H9 (cell line): ENCODE results near the gene SPOCK3. TPM values are rescaled to one million over a fixed set of nuclear protein-coding genes. Genes with fewer than 3 reads are reported as not detected.
A peak's percentile ranks its signal among the peaks of the same experiment; 100 is the strongest.

ENCODE experiments used
- DNase-seq: peaks from one replicate; pipeline ENCODE4 v3.0.0-alpha.2; 2017
- H2AFZ ChIP-seq: one replicate; pipeline ENCODE4 v1.6.1; 2013; ENCODE audit warnings: mild to moderate bottlenecking, low read length, control low read depth, moderate library complexity
- H2AK5ac ChIP-seq: 2 replicates; pipeline ENCODE4 v1.6.1; 2013; ENCODE audit warnings: low read length, control low read depth, mixed read lengths; ENCODE audit not compliant: insufficient read length
- H2BK120ac ChIP-seq: one replicate; pipeline ENCODE4 v1.6.1; 2013; ENCODE audit warnings: low read depth, mild to moderate bottlenecking, low read length, control low read depth, inconsistent platforms; ENCODE audit not compliant: poor library complexity, severe bottlenecking
- H2BK12ac ChIP-seq: 2 replicates; pipeline ENCODE4 v1.6.1; 2013; ENCODE audit warnings: low read length, control low read depth, mixed read lengths, low read depth; ENCODE audit not compliant: insufficient read length
- H2BK15ac ChIP-seq: 2 replicates; pipeline ENCODE4 v1.6.1; 2013; ENCODE audit warnings: low read depth, low read length, control low read depth
- H2BK20ac ChIP-seq: one replicate; pipeline ENCODE4 v1.6.1; 2013; ENCODE audit warnings: low read depth, mild to moderate bottlenecking, low read length, control low read depth, inconsistent platforms; ENCODE audit not compliant: poor library complexity, severe bottlenecking
- H2BK5ac ChIP-seq: 2 replicates; pipeline ENCODE4 v1.6.1; 2013; ENCODE audit warnings: low read length, control low read depth, mixed read lengths; ENCODE audit not compliant: insufficient read length
- H3K14ac ChIP-seq: 2 replicates; pipeline ENCODE4 v1.6.1; 2013; ENCODE audit warnings: low read length, control low read depth; ENCODE audit not compliant: insufficient read depth
- H3K18ac ChIP-seq: 2 replicates; pipeline ENCODE4 v1.6.1; 2013; ENCODE audit warnings: low read depth, mild to moderate bottlenecking, mixed read lengths, low read length, control low read depth; ENCODE audit not compliant: insufficient read length
- H3K23ac ChIP-seq: 2 replicates; pipeline ENCODE4 v1.6.1; 2013; ENCODE audit warnings: low read length, control low read depth, mixed read lengths, low read depth; ENCODE audit not compliant: insufficient read length
- H3K23me2 ChIP-seq: 2 replicates; pipeline ENCODE4 v1.6.1; 2013; ENCODE audit warnings: low read depth, mild to moderate bottlenecking, mixed read lengths, low read length, control low read depth; ENCODE audit not compliant: insufficient read length, poor library complexity, severe bottlenecking
- H3K27ac ChIP-seq: 2 replicates; pipeline ENCODE4 v1.5.1; 2013; ENCODE audit warnings: low read length, control low read depth, mixed read lengths, low read depth; ENCODE audit not compliant: insufficient read length
- H3K27me3 ChIP-seq: 2 replicates; pipeline ENCODE4 v1.6.1; 2013; ENCODE audit warnings: low read length, control low read depth, inconsistent platforms; ENCODE audit not compliant: insufficient read depth
- H3K4ac ChIP-seq: 2 replicates; pipeline ENCODE4 v1.6.1; 2013; ENCODE audit warnings: low read depth, mild to moderate bottlenecking, control low read depth, inconsistent platforms, low read length, moderate library complexity
- H3K4me1 ChIP-seq: 2 replicates; pipeline ENCODE4 v1.6.1; 2013; ENCODE audit warnings: low read length, control low read depth, inconsistent platforms; ENCODE audit not compliant: insufficient read depth
- H3K4me2 ChIP-seq: 2 replicates; pipeline ENCODE4 v1.6.1; 2013; ENCODE audit warnings: low read length, control low read depth, mixed read lengths; ENCODE audit not compliant: insufficient read length, insufficient read depth
- H3K56ac ChIP-seq: 2 replicates; pipeline ENCODE4 v1.6.1; 2013; ENCODE audit warnings: low read depth, mild to moderate bottlenecking, mixed read lengths, low read length, control low read depth; ENCODE audit not compliant: insufficient read length
- H3K79me1 ChIP-seq: 2 replicates; pipeline ENCODE4 v1.6.1; 2013; ENCODE audit warnings: low read depth, mild to moderate bottlenecking, moderate library complexity, low read length, control low read depth, inconsistent platforms; ENCODE audit not compliant: insufficient read depth, poor library complexity, severe bottlenecking
- H3K79me2 ChIP-seq: 2 replicates; pipeline ENCODE4 v1.6.1; 2013; ENCODE audit warnings: low read length, control low read depth, inconsistent platforms; ENCODE audit not compliant: insufficient read depth
- H3K9ac ChIP-seq: 2 replicates; pipeline ENCODE4 v1.6.1; 2013; ENCODE audit warnings: low read length, control low read depth, mixed read lengths; ENCODE audit not compliant: insufficient read length; ENCODE audit errors: extremely low read depth
- H3K9me3 ChIP-seq: one replicate; pipeline ENCODE4 v1.6.1; 2013; ENCODE audit warnings: low read depth, low read length, inconsistent platforms; ENCODE audit not compliant: control insufficient read depth
- H3T11ph ChIP-seq: one replicate; pipeline ENCODE4 v1.6.1; 2013; ENCODE audit warnings: mild to moderate bottlenecking, low read length, control low read depth, inconsistent platforms
- H4K20me1 ChIP-seq: one replicate; pipeline ENCODE4 v1.6.1; 2013; ENCODE audit not compliant: control insufficient read depth, insufficient read length, insufficient read depth
- H4K5ac ChIP-seq: 2 replicates; pipeline ENCODE4 v1.6.1; 2013; ENCODE audit warnings: low read depth, mild to moderate bottlenecking, mixed read lengths, low read length, control low read depth; ENCODE audit not compliant: insufficient read length
- H4K8ac ChIP-seq: replicated peaks from 2 replicates; pipeline ENCODE4 v1.6.1; 2013; ENCODE audit warnings: low read length, control low read depth, mixed read lengths, low read depth; ENCODE audit not compliant: insufficient read length
- H4K91ac ChIP-seq: 2 replicates; pipeline ENCODE4 v1.6.1; 2013; ENCODE audit warnings: low read depth, mild to moderate bottlenecking, moderate library complexity, mixed read lengths, low read length, control low read depth; ENCODE audit not compliant: insufficient read length
- H3K27ac Mint-ChIP-seq, 3 experiments: 2 replicates in 2 of 3; 3 replicates in 1 of 3; pipeline ENCODE4 v1.8.0; 2020 to 2021; ENCODE audit warnings: mixed read lengths in 3 of 3, mild to moderate bottlenecking in 1 of 3, moderate library complexity in 1 of 3
- H3K27me3 Mint-ChIP-seq: 2 replicates; pipeline ENCODE4 v1.8.0; 2021; ENCODE audit warnings: low read depth, mild to moderate bottlenecking, moderate library complexity, mixed read lengths
- H3K36me3 Mint-ChIP-seq, 3 experiments: 2 replicates in 2 of 3; 3 replicates in 1 of 3; pipeline ENCODE4 v1.8.0; 2020 to 2021; ENCODE audit warnings: low read depth in 3 of 3, mixed read lengths in 3 of 3; ENCODE audit not compliant: insufficient read depth in 1 of 3
- H3K4me1 Mint-ChIP-seq, 2 experiments: 2 replicates each; pipeline ENCODE4 v1.8.0; 2020; ENCODE audit warnings: mixed read lengths in 2 of 2
- H3K4me3 Mint-ChIP-seq, 2 experiments: 2 replicates in 1 of 2; 3 replicates in 1 of 2; pipeline ENCODE4 v1.8.0; 2020 to 2021; ENCODE audit warnings: mild to moderate bottlenecking in 2 of 2, mixed read lengths in 2 of 2, moderate library complexity in 1 of 2
- H3K9me3 Mint-ChIP-seq, 2 experiments: 2 replicates in 1 of 2; 3 replicates in 1 of 2; pipeline ENCODE4 v1.8.0; 2020; ENCODE audit warnings: mild to moderate bottlenecking in 2 of 2, mixed read lengths in 2 of 2, moderate library complexity in 1 of 2
- CTCF ChIP-seq: fragments of 200-600 bp; sonication (generic); conservative IDR thresholded peaks from 3 replicates; pipeline ENCODE4 v1.8.0; 2021; ENCODE audit warnings: antibody characterized with exemption, mild to moderate bottlenecking
- WGBS: extraction: QIAGEN DNeasy Blood & Tissue Kit; methylation state at CpG from one replicate; pipeline ENCODE4 v1.1.7; 2013; ENCODE audit warnings: missing lambda C conversion rate, low lambda C conversion rate, mixed read lengths; ENCODE audit not compliant: insufficient read length; ENCODE audit errors: extremely low coverage; 5-methylcytosine and 5-hydroxymethylcytosine counted together
- total RNA-seq: library from RNA; stranded (reverse); gene quantifications from 2 replicates; pipeline ENCODE4 v1.2.1, GENCODE V29; 2021

SPOCK3 gene
- total RNA-seq, 1 experiment from 2014 or later, result 0.28 TPM

- Histone ChIP-seq H3T11ph (no peak overlapping the region), H2BK20ac (no peak overlapping the region), H2BK12ac (no peak overlapping the region), H3K27me3 (peaks cover 3% of the 10 kb centered on the region; the same call in 1 of the 2 replicates), H3K4me1 (no peaks in the 10 kb centered on the region), H4K5ac (no peak overlapping the region), H2BK120ac (no peak overlapping the region), H2BK15ac (no peak overlapping the region), H3K23ac (no peak overlapping the region), H3K27ac (no peak overlapping the region), H3K79me1 (no peaks in the 10 kb centered on the region), H2AK5ac (no peak overlapping the region), H3K23me2 (peaks cover 21% of the 10 kb centered on the region), H4K8ac (no peak overlapping the region), H3K9ac (no peak overlapping the region), H4K20me1 (no peaks in the 10 kb centered on the region), H3K4ac (no peak overlapping the region), H3K56ac (no peak overlapping the region), H2AFZ (peak overlapping the region; percentile 82), H3K14ac (no peak overlapping the region), H4K91ac (no peak overlapping the region), H3K79me2 (no peaks in the 10 kb centered on the region), H3K9me3 (no peaks in the 10 kb centered on the region), H3K18ac (no peak overlapping the region), H2BK5ac (no peak overlapping the region), H3K4me2 (peak overlapping the region; percentile 97)
- WGBS, result no CpG with 5 or more reads among the region's 40 CpGs
- Mint-ChIP-seq H3K4me3 (peak overlapping the region; percentile 89 to 98), H3K27me3 (peaks cover 61% of the 10 kb centered on the region), H3K27ac (no peak overlapping the region), H3K4me1 (peaks cover 15% of the 10 kb centered on the region in 2 experiments), H3K9me3 (no peaks in the 10 kb centered on the region; a peak in 1 of 5 replicates), H3K36me3 (no peaks in the 10 kb centered on the region)
- peak; percentile 37 for DNase-seq
- TF ChIP-seq CTCF, result no peak
These were observed 494 bp downstream of the SPOCK3 start for GRCh38 chr4:167233685-167234315.
